B cell (primary cell): ENCODE data around the gene JARID2. TPM values are rescaled to one million over a fixed set of nuclear protein-coding genes. Genes with fewer than 3 reads are reported as not detected.
A peak's percentile ranks its signal among the peaks of the same experiment; 100 is the strongest.

Experiments
- ATAC-seq: fragments of 200-7000 bp; cut with Tn5 transposase; one replicate; pipeline ENCODE4 v1.10.0; 2021; ENCODE audit warnings: low read depth, mild to moderate bottlenecking, moderate number of reproducible peaks, moderate library complexity
- CTCF ChIA-PET: fragments of 350-600 bp; sonication (Branson Sonifier 250); formaldehyde crosslinking; loops from one replicate; lab custom pipeline; 2021; ENCODE audit warnings: antibody characterized with exemption, inconsistent platforms; lab: Charles Lee
- POLR2A ChIA-PET: fragments of 350-600 bp; sonication (Branson Sonifier 250); formaldehyde crosslinking; loops from one replicate; lab custom pipeline; 2021; ENCODE audit warnings: antibody characterized with exemption; lab: Charles Lee
- DNase-seq: peaks from one replicate; pipeline ENCODE4 v3.0.0; 2013
- H2AFZ ChIP-seq: 2 replicates; pipeline ENCODE4 v1.6.1; 2012; ENCODE audit warnings: mild to moderate bottlenecking, low read depth, low read length; ENCODE audit not compliant: insufficient read depth, poor library complexity, severe bottlenecking
- H3K27ac ChIP-seq, 2 donors: 1 replicate in 1 of 2; 2 replicates in 1 of 2; pipeline ENCODE4 v1.5.1; 2012 to 2013; ENCODE audit warnings: low read length in 2 of 2, mild to moderate bottlenecking in 2 of 2, moderate library complexity in 1 of 2
- H3K27me3 ChIP-seq, 4 experiments: fragments of 200-600 bp in 1 of 4; sonication (generic) in 1 of 4; replicated peaks in 1 of 4; 1 replicate in 2 of 4; 2 replicates in 2 of 4; pipeline versions ENCODE4 v1.6.1 to v1.7.0; 2013 to 2016; ENCODE audit warnings: low read length in 3 of 4, mild to moderate bottlenecking in 2 of 4, mixed read lengths in 1 of 4, moderate library complexity in 1 of 4; ENCODE audit not compliant: insufficient read depth in 4 of 4, control insufficient read depth in 3 of 4; ENCODE audit errors: control extremely low read depth in 1 of 4
- H3K36me3 ChIP-seq, 2 experiments: replicated peaks in 1 of 2; 1 replicate in 1 of 2; 2 replicates in 1 of 2; pipeline versions ENCODE4 v1.6.1 to v1.7.1; 2013; ENCODE audit warnings: low read length in 1 of 2; ENCODE audit not compliant: insufficient read depth in 2 of 2, control insufficient read depth in 1 of 2; ENCODE audit errors: control extremely low read depth in 1 of 2, extremely low read depth in 1 of 2
- H3K4me1 ChIP-seq, 2 donors: fragments of 200-600 bp in 1 of 2; sonication (generic) in 1 of 2; 1 replicate in 1 of 2; 2 replicates in 1 of 2; pipeline versions ENCODE4 v1.5.1 to v1.6.1; 2013 to 2017; ENCODE audit warnings: low read length in 2 of 2; ENCODE audit not compliant: control insufficient read depth in 2 of 2, insufficient read depth in 2 of 2
- H3K4me2 ChIP-seq: replicated peaks from 2 replicates; pipeline ENCODE3; 2012; ENCODE audit warnings: mild to moderate bottlenecking, low read depth, low read length; ENCODE audit not compliant: poor library complexity, severe bottlenecking
- H3K4me3 ChIP-seq, 5 experiments: fragments of 200-600 bp in 1 of 5; sonication (generic) in 1 of 5; 1 replicate in 3 of 5; 2 replicates in 2 of 5; pipeline versions ENCODE4 v1.5.1 to v1.7.0; 2011 to 2016; ENCODE audit warnings: low read length in 4 of 5, mild to moderate bottlenecking in 4 of 5, low read depth in 2 of 5, control low read depth in 1 of 5, moderate library complexity in 1 of 5; ENCODE audit not compliant: insufficient read depth in 1 of 5; ENCODE audit errors: control extremely low read depth in 1 of 5, extremely low read depth in 1 of 5
- H3K79me2 ChIP-seq: fragments of 200-600 bp; sonication (generic); one replicate; pipeline ENCODE4 v1.6.0; 2016; ENCODE audit warnings: low read length; ENCODE audit not compliant: control insufficient read depth, insufficient read depth
- H3K9ac ChIP-seq: fragments of 200-600 bp; sonication (generic); 2 replicates; pipeline ENCODE4 v1.6.1; 2017; ENCODE audit warnings: mild to moderate bottlenecking, low read length, moderate library complexity
- H3K9me3 ChIP-seq, 3 donors: one replicate each; pipeline versions ENCODE4 v1.6.1 to v1.7.1; 2013; ENCODE audit warnings: low read length in 2 of 3; ENCODE audit not compliant: control insufficient read depth in 2 of 3, insufficient read depth in 1 of 3; ENCODE audit errors: control extremely low read depth in 1 of 3
- H4K20me1 ChIP-seq: 2 replicates; pipeline ENCODE4 v1.6.0; 2012; ENCODE audit warnings: mild to moderate bottlenecking, low read length; ENCODE audit not compliant: insufficient read depth, control insufficient read depth, poor library complexity, severe bottlenecking
- H3K27ac Mint-ChIP-seq: one replicate; pipeline ENCODE4 v1.8.0; 2021; ENCODE audit warnings: mixed read lengths
- H3K27me3 Mint-ChIP-seq: one replicate; pipeline ENCODE4 v1.8.0; 2021; ENCODE audit warnings: mixed read lengths
- H3K4me1 Mint-ChIP-seq: one replicate; pipeline ENCODE4 v1.8.0; 2021; ENCODE audit warnings: mixed read lengths
- H3K4me3 Mint-ChIP-seq: one replicate; pipeline ENCODE4 v1.8.0; 2021; ENCODE audit warnings: mixed read lengths
- H3K9me3 Mint-ChIP-seq: one replicate; pipeline ENCODE4 v1.8.0; 2022; ENCODE audit warnings: mixed read lengths; ENCODE audit not compliant: insufficient read depth
- EZH2 ChIP-seq: IDR thresholded peaks from 2 replicates; pipeline ENCODE4 v1.6.1; 2012; ENCODE audit warnings: borderline replicate concordance, low read depth, mild to moderate bottlenecking, moderate library complexity, low read length; ENCODE audit not compliant: insufficient read depth, poor library complexity, severe bottlenecking
- WGBS: methylation state at CpG from one replicate; pipeline ENCODE4 v1.1.5; 2013; ENCODE audit warnings: missing lambda C conversion rate; ENCODE audit not compliant: insufficient coverage; 5-methylcytosine and 5-hydroxymethylcytosine counted together
- intact Hi-C: fragments of 100-400 bp; cut with micrococcal nuclease; formaldehyde crosslinking; loops from one replicate; pipeline ENCODE4 v1.10.0; 2022
- polyA plus RNA-seq: library from polyadenylated mRNA; depleted of rRNA; stranded (reverse); fragments of >200 nt; gene quantifications from 2 replicates; pipeline ENCODE4 v1.2.3, GENCODE V29; 2012
- total RNA-seq, 2 donors: library from RNA; stranded (reverse); fragments of 120-200 nt in 1 of 2; gene quantifications; 1 replicate in 1 of 2; 2 replicates in 1 of 2; pipeline versions ENCODE4 v1.2.3 to v1.2.4, GENCODE V29; 2013 to 2022
- TF ChIP-seq, protein P1 (sequence below): fragments of 200-600 bp; IDR thresholded peaks from one replicate; pipeline ENCODE4 v1.8.0; 2022; ENCODE audit warnings: antibody characterized with exemption, mild to moderate bottlenecking

JARID2 gene
- total and polyA plus RNA-seq, 2 donors (not counting 1 experiment from before 2014, with no cell fraction given) = 11.0 to 58.1 TPM

DNA sequence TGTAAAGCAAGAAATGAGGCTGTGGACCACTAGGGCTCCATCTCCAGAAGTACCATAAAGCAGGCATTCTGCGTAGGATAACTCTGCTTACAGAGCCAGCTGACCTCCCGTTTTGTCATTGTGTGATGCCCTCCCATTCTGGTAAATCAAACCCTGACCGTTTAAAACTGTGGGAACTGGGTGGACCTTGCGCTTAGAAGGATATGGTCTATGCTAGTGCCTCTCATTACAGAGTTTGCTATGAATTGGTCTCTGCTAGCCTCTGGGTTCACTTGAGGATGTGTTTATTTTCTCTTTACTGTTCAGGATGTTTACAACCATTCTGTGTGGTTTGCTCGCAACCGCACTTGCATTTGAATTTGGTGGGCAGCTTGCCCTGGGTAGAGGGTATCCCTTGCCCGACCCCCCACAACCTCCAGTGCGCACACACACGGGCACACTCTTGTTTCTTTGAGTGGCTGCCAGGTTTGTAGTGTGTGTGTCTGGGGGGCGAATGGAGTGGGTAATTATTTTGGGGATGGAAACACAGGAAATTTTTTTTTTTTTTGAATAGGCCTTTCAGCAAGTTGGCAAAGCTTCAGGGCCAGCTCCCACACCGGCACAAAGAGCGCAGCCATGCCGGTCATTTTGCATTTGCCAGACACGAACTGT, 198.3 kb downstream of the JARID2 start:
- Mint-ChIP-seq H3K9me3 (no peaks in the 10 kb centered on the region), H3K4me3 (no peak overlapping the region), H3K4me1 (peaks cover 68% of the 10 kb centered on the region), H3K27ac (no peak overlapping the region), H3K27me3 (no peaks in the 10 kb centered on the region)
- 84% methylated on average over 4 of the region's 14 CpGs for WGBS
- intact Hi-C loops = loop anchor here (5.0 to 10.0 kb wide), 3 partner anchors 42 to 197 kb away; partner anchors contain the start of gene JARID2
- H3K79me2 ChIP-seq = peaks cover 98% of the 10 kb centered on the region
- H3K27me3 ChIP-seq = no peaks in the 10 kb centered on the region
- ATAC-seq = no peak
- peaks cover 45% of the 10 kb centered on the region for H4K20me1 ChIP-seq
- peaks cover 27 to 46% of the 10 kb centered on the region in 2 donors for H3K4me1 ChIP-seq
- H2AFZ ChIP-seq = no peak overlapping the region
- no peak overlapping the region for H3K9ac ChIP-seq
- POLR2A ChIA-PET = interaction anchor here (0.6 kb wide), 2 partner anchors 23 to 905 kb away, joined by 3 to 8 read pairs; no protein-coding TSS in a partner anchor
- no peak for DNase-seq
- H3K4me2 ChIP-seq = no peak overlapping the region
- TF ChIP-seq, protein P1, sequence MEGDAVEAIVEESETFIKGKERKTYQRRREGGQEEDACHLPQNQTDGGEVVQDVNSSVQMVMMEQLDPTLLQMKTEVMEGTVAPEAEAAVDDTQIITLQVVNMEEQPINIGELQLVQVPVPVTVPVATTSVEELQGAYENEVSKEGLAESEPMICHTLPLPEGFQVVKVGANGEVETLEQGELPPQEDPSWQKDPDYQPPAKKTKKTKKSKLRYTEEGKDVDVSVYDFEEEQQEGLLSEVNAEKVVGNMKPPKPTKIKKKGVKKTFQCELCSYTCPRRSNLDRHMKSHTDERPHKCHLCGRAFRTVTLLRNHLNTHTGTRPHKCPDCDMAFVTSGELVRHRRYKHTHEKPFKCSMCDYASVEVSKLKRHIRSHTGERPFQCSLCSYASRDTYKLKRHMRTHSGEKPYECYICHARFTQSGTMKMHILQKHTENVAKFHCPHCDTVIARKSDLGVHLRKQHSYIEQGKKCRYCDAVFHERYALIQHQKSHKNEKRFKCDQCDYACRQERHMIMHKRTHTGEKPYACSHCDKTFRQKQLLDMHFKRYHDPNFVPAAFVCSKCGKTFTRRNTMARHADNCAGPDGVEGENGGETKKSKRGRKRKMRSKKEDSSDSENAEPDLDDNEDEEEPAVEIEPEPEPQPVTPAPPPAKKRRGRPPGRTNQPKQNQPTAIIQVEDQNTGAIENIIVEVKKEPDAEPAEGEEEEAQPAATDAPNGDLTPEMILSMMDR = no peak
- no peaks in the 10 kb centered on the region for H3K9me3 ChIP-seq
- H3K36me3 ChIP-seq = peaks cover 0 to 11% of the 10 kb centered on the region in 2 experiments
- H3K4me3 ChIP-seq = no peak overlapping the region
- H3K27ac ChIP-seq = no peak overlapping the region
- CTCF ChIA-PET = interaction anchor here (1.0 to 1.8 kb wide), 11 partner anchors 9 to 1536 kb away, joined by 3 to 7 read pairs (median 3); no protein-coding TSS in a partner anchor

DNA sequence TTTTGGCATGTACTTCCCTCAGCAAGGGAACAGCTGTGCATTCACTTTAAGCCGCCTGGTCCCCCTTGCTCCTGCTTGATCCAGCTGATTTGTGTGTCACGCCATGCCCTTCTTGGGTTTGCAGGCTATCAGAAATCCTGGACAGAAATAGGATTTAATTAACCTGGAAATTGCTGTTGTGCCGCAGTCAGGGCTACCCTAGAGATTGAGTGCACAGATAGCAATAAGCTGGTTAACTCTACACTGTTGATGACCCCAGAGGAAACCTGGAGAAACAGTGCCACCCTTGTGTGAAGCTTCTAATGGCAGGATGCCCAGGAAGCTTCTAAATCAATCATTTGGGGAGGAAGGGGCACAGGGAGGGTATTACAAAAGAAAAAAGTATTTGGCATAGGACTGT, 199.0 kb downstream of the JARID2 start:
- no peak for DNase-seq
- CTCF ChIA-PET = interaction anchor here (0.7 to 1.8 kb wide), 11 partner anchors 9 to 1536 kb away, joined by 3 to 6 read pairs (median 3); no protein-coding TSS in a partner anchor

More for the DNA sequence above, 199.0 kb downstream of the JARID2 start:
- Histone ChIP-seq H4K20me1 (peaks cover 38% of the 10 kb centered on the region), H3K27ac (no peak overlapping the region), H2AFZ (no peak overlapping the region), H3K4me2 (no peak overlapping the region), H3K79me2 (peaks cover 97% of the 10 kb centered on the region), H3K27me3 (no peaks in the 10 kb centered on the region), H3K4me1 (peaks cover 23 to 43% of the 10 kb centered on the region in 2 donors), H3K9me3 (no peaks in the 10 kb centered on the region), H3K4me3 (no peak overlapping the region), H3K36me3 (peaks cover 0 to 11% of the 10 kb centered on the region in 2 experiments), H3K9ac (no peak overlapping the region)
- intact Hi-C loops = loop anchor here (5.0 to 10.0 kb wide), 3 partner anchors 43 to 198 kb away; partner anchors contain the start of gene JARID2
- Mint-ChIP-seq H3K27me3 (no peaks in the 10 kb centered on the region), H3K27ac (peak overlapping the region; percentile 37), H3K4me3 (no peak overlapping the region), H3K9me3 (no peaks in the 10 kb centered on the region), H3K4me1 (peaks cover 64% of the 10 kb centered on the region)
- POLR2A ChIA-PET = interaction anchor here (0.6 kb wide), 2 partner anchors 23 to 906 kb away, joined by 3 to 8 read pairs; no protein-coding TSS in a partner anchor
- WGBS = 63% methylated on average over 3 of the region's 3 CpGs
- TF ChIP-seq, protein P1 = no peak
- TF ChIP-seq EZH2 = no peak
- no peak for ATAC-seq
